GM18526 (cell line): ENCODE data around the gene SMAD3.

Experiments
- POLR2A ChIP-seq: IDR thresholded peaks from 3 replicates; pipeline ENCODE4 v1.6.1; 2011; ENCODE audit not compliant: insufficient read length; ENCODE audit errors: extremely low read depth

Gene SMAD3

DNA sequence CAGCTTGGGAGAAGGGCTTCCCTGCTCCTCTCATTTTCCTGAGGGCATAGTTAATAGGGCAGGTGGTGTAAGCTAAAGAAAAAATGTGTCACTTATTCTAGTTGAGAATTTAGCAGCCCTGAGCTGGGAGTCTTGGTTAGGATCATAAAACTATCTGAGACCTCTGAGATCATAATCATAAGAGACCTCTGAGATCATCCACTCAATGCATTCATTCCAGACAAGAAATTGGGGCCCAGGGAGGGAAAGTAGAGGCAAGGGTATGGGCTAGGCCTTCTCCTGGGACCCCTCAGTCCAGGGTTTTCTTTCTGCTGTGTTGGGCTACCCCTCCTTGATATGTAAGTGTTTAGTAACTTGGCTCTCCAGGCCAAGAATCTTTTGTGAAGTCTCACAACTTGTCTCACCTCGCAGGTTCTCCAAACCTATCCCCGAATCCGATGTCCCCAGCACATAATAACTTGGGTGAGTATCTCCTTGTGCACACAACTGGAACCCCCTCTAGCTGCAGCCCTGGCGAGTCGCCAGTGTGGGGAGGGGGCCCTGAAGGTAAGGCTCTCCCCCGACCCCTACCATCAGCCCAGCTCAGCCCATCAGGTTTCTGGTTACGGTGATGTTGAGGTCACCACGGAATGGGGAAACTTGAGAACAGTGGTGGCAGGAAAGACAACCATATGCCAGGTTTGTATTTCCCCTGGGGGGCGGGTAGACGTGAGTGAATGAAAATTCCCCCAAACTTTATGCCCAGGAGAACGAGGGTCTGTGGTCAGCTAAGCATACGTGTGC, 104.9 kb downstream of the SMAD3 start:
- TF ChIP-seq POLR2A = no peak

DNA sequence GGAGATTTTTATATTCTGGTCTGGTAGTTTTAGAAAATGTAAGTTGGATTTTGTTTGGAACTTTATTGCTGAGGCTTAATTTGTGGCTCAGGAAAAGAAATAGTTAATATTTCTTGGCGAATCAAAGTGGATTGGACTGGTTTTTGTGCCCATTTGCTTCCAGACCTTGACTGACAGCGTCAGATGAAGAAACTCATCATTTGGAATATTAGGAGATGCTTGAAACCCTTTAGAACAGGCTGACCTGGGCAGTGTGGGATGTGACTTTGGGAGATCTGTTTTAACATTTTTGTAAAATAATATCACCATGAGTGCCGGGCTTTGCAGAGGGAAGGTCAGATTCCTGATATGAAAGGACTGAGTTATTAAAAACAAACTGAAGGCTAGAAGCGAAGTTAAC, 106.1 kb downstream of the SMAD3 start:
- TF ChIP-seq POLR2A = no peak

DNA sequence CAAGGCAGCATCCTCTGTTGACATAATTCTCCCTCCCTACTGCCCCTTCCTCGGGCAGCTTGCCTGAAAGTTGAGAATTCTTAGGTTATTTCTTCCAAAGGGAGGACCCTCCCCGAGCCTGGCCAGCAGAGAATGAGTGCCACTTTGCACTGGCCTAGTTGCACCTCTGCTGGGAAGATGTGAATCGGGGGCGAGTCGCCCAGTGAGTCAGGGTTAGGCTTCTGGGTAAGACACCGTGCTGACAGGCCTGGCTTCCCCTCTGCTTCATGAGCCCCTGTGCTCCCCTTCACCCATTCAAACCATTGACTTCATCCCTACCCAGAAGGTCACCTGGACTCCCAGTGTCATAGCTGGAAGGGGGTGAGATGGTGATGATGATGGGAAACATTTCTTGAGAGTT, 106.8 kb downstream of the SMAD3 start:
- TF ChIP-seq POLR2A = no peak

DNA sequence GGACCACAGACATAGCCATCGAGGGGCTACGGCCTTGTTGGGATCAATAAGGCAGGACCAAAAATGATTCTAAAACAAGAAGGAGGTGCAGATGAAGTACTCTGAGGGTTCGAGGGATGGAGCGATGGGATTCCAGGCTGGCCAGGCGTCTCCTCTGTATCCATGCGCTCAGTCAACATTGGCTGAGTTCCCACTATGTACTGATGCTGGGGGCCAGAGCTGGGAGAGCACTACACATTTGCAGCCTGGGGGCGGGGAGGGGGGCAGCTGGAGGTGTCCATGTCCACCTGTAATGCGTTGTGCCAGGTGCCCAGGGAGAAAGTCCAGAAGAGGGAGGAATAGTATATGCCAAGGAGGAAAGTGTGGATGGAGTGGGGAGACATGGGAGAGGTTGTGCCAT, 107.6 kb downstream of the SMAD3 start:
- TF ChIP-seq POLR2A = no peak

DNA sequence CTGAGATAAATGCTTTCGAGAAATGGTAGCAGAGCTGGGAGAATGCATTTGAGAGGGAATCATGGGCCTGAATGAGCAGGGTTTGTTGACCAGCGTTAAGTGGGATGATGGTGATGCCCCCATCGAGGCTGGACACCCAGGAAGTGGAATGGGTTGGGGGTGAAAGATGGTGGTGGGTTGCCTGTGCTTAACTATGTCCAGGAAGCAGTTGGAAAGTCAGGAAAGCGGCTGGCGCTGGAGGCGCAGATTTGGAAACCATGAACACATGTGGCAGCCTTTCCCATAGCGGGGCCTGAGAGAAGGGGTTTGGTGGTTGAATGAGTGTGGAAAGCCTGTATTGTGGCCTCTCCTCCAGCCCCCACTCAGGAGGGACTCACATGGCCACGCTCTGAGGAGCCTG, 108.4 kb downstream of the SMAD3 start:
- TF ChIP-seq POLR2A = no peak

GRCh38 chr15:67174446-67174845, 109.0 kb downstream of the SMAD3 start:
- TF ChIP-seq POLR2A = no peak

GRCh38 chr15:67174864-67175573, 109.6 kb downstream of the SMAD3 start:
- no peak for TF ChIP-seq POLR2A

DNA sequence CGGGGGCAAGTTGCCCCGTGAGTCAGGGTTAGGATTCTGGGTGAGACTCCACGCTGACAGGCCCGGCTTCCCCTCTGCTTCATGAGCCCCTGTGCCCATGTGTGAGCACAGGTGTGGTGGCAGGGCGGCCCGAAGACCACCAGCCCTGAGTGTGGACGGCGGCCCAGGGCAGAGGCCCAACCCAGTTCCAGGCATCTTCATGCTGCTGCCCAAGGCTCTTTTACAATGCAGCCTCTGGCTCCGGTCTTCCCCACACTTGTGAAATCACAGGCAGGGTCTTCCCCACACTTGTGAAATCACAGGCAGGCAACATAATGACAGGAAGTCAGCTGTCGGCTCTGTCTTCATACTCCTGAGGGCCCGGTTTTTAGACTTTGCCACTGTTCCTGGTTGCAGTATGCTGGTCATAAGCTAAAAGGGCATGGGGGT, 110.3 kb downstream of the SMAD3 start:
- TF ChIP-seq POLR2A = no peak

DNA sequence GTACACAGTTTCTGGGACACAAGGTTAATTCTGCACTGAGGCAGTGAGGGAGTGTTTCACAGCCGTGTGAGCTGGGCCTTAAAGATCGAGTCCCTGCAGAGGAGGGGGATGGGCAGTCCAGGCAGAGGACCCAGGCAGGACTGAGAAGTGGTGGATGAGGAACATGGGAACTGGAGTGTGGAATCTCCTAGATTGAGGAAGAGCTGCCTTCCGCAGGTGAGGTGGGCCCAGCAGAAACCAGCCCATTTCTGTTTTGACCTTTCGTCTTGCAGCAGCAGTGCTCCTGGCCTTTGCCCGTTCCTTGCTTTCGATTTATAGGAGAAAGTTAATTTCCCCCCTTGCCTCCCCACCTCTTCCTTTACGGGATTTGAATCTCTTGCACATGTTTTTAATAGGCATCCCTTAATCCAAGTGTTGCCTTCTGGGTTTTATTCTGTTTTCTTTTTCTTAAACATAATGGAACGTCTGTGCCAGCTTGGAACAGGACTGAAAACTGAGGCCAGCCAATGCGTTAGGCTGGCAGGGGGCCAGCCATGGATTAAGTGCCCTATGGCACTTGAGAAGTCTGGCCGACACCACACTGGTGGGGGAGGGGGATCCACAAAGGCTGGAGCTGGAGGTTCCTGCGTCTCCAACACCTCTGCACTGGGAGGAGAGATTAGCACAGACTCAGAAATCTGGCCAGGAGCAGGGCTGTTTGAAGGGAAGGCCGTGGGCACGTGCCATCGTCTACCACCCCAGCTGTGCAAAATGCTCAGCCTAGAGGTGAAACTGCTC, 111.0 kb downstream of the SMAD3 start:
- TF ChIP-seq POLR2A = no peak

DNA sequence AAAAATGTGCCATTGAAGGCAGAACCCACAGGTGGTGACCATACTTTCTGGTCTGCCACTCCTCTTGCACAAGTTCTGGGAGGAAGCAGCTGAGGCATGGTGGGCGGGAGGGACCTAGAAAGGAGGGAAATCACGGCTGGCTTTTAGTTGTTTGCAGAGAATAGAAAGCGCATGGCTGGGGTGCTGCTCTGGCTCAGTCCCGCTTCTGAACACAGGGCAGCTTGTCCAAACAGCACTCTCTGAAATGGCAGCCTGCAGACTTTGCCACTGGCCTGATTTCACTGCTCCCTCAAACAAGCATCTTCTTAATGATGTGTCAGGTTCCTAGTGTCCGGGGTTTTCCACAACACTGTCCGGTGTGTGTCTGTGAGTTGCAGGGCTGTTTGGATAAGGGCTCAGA, 112.3 kb downstream of the SMAD3 start:
- TF ChIP-seq POLR2A = no peak

- TF ChIP-seq POLR2A = no peak
Measured at GRCh38 chr15:67178569-67179210, 113.3 kb downstream of the SMAD3 start.

- TF ChIP-seq POLR2A = no peak
Measured at GRCh38 chr15:67179411-67179995, 114.1 kb downstream of the SMAD3 start.

GRCh38 chr15:67180035-67180434, 114.6 kb downstream of the SMAD3 start:
- TF ChIP-seq POLR2A = no peak

- TF ChIP-seq POLR2A = no peak
Measured at GRCh38 chr15:67180514-67181191, 115.3 kb downstream of the SMAD3 start.

DNA sequence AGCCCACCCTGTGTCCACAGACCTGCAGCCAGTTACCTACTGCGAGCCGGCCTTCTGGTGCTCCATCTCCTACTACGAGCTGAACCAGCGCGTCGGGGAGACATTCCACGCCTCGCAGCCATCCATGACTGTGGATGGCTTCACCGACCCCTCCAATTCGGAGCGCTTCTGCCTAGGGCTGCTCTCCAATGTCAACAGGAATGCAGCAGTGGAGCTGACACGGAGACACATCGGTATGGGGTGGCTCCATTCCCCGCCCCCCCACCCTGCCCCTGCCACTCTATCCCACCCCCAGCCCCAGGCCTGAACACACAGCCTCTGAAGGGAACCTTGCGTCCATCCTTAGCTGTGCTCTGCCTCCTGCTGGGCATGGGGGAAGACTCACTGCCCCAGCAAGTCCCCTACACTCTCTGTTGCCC, 115.8 kb downstream of the SMAD3 start:
- no peak for TF ChIP-seq POLR2A
